Left ventricle myocardium inferior (tissue), 1 donor: Measurements from ENCODE around the gene ST3GAL3. TPM values are rescaled to one million over a fixed set of nuclear protein-coding genes. Genes with fewer than 3 reads are reported as not detected.

Source experiments
- DNase-seq: peaks from one replicate; pipeline ENCODE4 v3.0.0-alpha.2; 2020
- H3K27ac ChIP-seq: fragments of 200-600 bp; replicated peaks from 2 replicates; pipeline ENCODE4 v1.8.0; 2021
- H3K27me3 ChIP-seq: fragments of 200-600 bp; 2 replicates; pipeline ENCODE4 v1.8.0; 2021; ENCODE audit warnings: low read depth
- H3K36me3 ChIP-seq: fragments of 200-600 bp; 2 replicates; pipeline ENCODE4 v1.8.0; 2021
- H3K4me1 ChIP-seq: fragments of 200-600 bp; 2 replicates; pipeline ENCODE4 v1.8.0; 2021
- H3K4me3 ChIP-seq: fragments of 200-600 bp; 2 replicates; pipeline ENCODE4 v1.8.0; 2021; ENCODE audit warnings: mild to moderate bottlenecking, moderate library complexity
- H3K9me3 ChIP-seq: fragments of 200-600 bp; replicated peaks from 2 replicates; pipeline ENCODE4 v1.8.0; 2021
- CTCF ChIP-seq: fragments of 200-600 bp; IDR thresholded peaks from 2 replicates; pipeline ENCODE4 v1.8.0; 2021; ENCODE audit warnings: antibody characterized with exemption, mild to moderate bottlenecking, borderline replicate concordance
- intact Hi-C: fragments of 100-400 bp; cut with micrococcal nuclease; formaldehyde crosslinking; loops from one replicate; pipeline ENCODE4 v1.11.0; 2022
- total RNA-seq: library from RNA; stranded (reverse); fragmentation: NEBNext Ultra II Directional; extraction: Animal tissue kit (Norgen Biotek cat#: 25700); gene quantifications from one replicate; pipeline ENCODE4 v1.2.1, GENCODE V29; 2021
- donor health status: DM: no; HTN: yes; CAD: no; lungs with severe emphysema.

ST3GAL3 gene
- total RNA-seq, 1 donor from 2014 or later = 29.9 TPM

GRCh38 chr1:43946236-43947060, 239.1 kb downstream of the ST3GAL3 start, which contains the start of gene IPO13:
IPO13 (plus strand) TSS chr1:43946950; CDS start chr1:43947601, 651 bp downstream.
- Histone ChIP-seq H3K9me3 (no peaks in the 10 kb centered on the region), H3K27ac (peak within 1 kb of the TSS; percentile 97), H3K27me3 (no peaks in the 10 kb centered on the region), H3K36me3 (peaks cover 9% of the 10 kb centered on the region), H3K4me1 (peaks cover 61% of the 10 kb centered on the region), H3K4me3 (peak within 1 kb of the TSS; percentile 85)
- peak; percentile 94 for DNase-seq
- intact Hi-C loops = no loop called here
- TF ChIP-seq CTCF = peak; percentile 77

DNA sequence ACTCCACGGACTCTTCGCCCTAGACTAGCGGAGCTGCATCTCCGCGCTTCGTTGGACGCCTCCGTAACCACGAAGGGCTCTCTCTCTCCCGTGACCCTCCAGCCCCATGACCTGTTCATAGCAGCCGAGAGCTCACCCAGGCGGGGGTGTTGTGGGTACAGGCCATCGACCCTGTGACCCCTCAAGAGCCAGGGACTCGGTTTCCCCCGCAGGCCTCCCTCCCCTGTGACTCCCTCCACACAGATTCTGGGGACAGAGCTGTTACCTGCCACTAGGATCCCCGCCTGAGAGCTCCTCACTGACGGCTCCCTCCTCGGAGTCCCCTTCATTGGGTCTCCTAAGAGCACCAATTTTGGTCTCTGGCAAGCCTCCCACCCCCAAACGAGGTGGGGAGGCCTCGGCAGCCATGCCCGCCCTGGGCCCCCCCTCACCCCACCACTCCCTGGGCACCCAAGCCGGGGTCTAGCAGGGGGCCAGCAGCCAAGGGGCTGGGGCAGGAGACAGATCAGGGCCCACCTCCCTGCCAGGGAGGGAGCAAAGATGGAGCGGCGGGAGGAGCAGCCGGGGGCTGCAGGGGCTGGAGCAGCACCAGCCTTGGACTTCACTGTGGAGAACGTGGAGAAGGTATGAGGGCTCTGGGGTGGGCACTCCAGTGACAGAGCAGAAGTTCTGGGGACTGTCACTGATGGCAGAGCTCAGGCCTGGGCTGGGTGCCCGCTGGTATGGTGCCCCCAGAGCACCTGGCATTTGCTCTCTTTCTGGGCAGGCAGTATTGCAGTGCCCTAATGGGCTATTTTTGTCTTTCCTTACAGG, 239.9 kb downstream of the ST3GAL3 start:
- no peaks in the 10 kb centered on the region for H3K9me3 ChIP-seq
- H3K27me3 ChIP-seq = no peaks in the 10 kb centered on the region
- H3K27ac ChIP-seq = peak overlapping the region; percentile 97
- DNase-seq = peak; percentile 58
- peaks cover 69% of the 10 kb centered on the region for H3K4me1 ChIP-seq
- H3K4me3 ChIP-seq = peak overlapping the region; percentile 85
- intact Hi-C loops = no loop called here
- TF ChIP-seq CTCF = no peak
- peaks cover 9% of the 10 kb centered on the region for H3K36me3 ChIP-seq

GRCh38 chr1:43947874-43948437, 240.6 kb downstream of the ST3GAL3 start:
- Histone ChIP-seq H3K4me1 (peaks cover 76% of the 10 kb centered on the region), H3K27me3 (no peaks in the 10 kb centered on the region), H3K27ac (peak overlapping the region; percentile 97), H3K9me3 (no peaks in the 10 kb centered on the region), H3K36me3 (peaks cover 9% of the 10 kb centered on the region), H3K4me3 (peak overlapping the region; percentile 85)
- TF ChIP-seq CTCF = no peak
- no peak for DNase-seq
- intact Hi-C loops = no loop called here

GRCh38 chr1:43949678-43950077, 242.3 kb downstream of the ST3GAL3 start:
- DNase-seq = peak; percentile 32
- Histone ChIP-seq H3K36me3 (peaks cover 9% of the 10 kb centered on the region), H3K27me3 (no peaks in the 10 kb centered on the region), H3K4me1 (peaks cover 93% of the 10 kb centered on the region), H3K4me3 (no peak overlapping the region), H3K27ac (peak overlapping the region; percentile 50), H3K9me3 (no peaks in the 10 kb centered on the region)
- TF ChIP-seq CTCF = no peak
- intact Hi-C loops = no loop called here
